PC-3 (cell line): ENCODE measurements around the gene RBM4B. TPM values are rescaled to one million over a fixed set of nuclear protein-coding genes. Genes with fewer than 3 reads are reported as not detected.

ENCODE experiments used
- ATAC-seq: fragments of 200-7000 bp; cut with Tn5 transposase; 2 replicates; pipeline ENCODE4 v1.9.1; 2020; ENCODE audit warnings: mild to moderate bottlenecking, moderate library complexity
- BruUV-seq: library from RNA; stranded (reverse); fragments of 400-500 nt; replicated peaks from 2 replicates; lab custom pipeline; 2021; lab: Mats Ljungman, UMichigan
- CTCF ChIA-PET: fragments of 300-600 bp; sonication (Branson Sonifier 250); formaldehyde crosslinking; loops from one replicate; lab custom pipeline; 2022; ENCODE audit warnings: antibody characterized with exemption; lab: Charles Lee
- POLR2A ChIA-PET: fragments of 300-600 bp; sonication (Branson Sonifier 250); formaldehyde crosslinking; loops from one replicate; lab custom pipeline; 2022; ENCODE audit warnings: antibody characterized with exemption; ENCODE audit not compliant: unreplicated experiment; lab: Charles Lee
- DNase-seq: peaks from one replicate; pipeline ENCODE4 v3.0.0-alpha.2; 2015
- H2AFZ ChIP-seq: fragments of 300-600 bp; sonication (generic); 2 replicates; pipeline ENCODE4 v1.6.0; 2016; ENCODE audit warnings: antibody characterized with exemption, low read length
- H3F3A ChIP-seq: fragments of 300-600 bp; sonication (generic); one replicate; pipeline ENCODE4 v1.6.0; 2017; ENCODE audit warnings: antibody characterized with exemption, low read length, control low read depth, mild to moderate bottlenecking; ENCODE audit not compliant: unreplicated experiment
- H3K27ac ChIP-seq: fragments of 300-600 bp; sonication (generic); 2 replicates; pipeline ENCODE4 v1.5.1; 2016; ENCODE audit warnings: mild to moderate bottlenecking, low read length
- H3K27me3 ChIP-seq: fragments of 300-600 bp; sonication (generic); 2 replicates; pipeline ENCODE4 v1.6.1; 2016; ENCODE audit warnings: low read length, mixed read lengths
- H3K36me3 ChIP-seq: fragments of 300-600 bp; sonication (generic); 2 replicates; pipeline ENCODE4 v1.6.1; 2016; ENCODE audit warnings: low read depth, mixed run types, low read length, mixed read lengths
- H3K4me1 ChIP-seq: fragments of 300-600 bp; sonication (generic); 2 replicates; pipeline ENCODE4 v1.5.1; 2016; ENCODE audit warnings: low read length; ENCODE audit not compliant: insufficient read depth
- H3K4me2 ChIP-seq: fragments of 300-600 bp; sonication (generic); 2 replicates; pipeline ENCODE4 v1.6.0; 2016; ENCODE audit warnings: low read length
- H3K4me3 ChIP-seq: fragments of 300-600 bp; sonication (generic); 2 replicates; pipeline ENCODE4 v1.5.1; 2016; ENCODE audit warnings: mild to moderate bottlenecking, low read length, mixed read lengths
- H3K79me2 ChIP-seq: fragments of 300-600 bp; sonication (generic); 2 replicates; pipeline ENCODE4 v1.6.1; 2017; ENCODE audit warnings: low read length, mixed read lengths
- H3K9ac ChIP-seq: fragments of 300-600 bp; sonication (generic); 2 replicates; pipeline ENCODE4 v1.6.0; 2016; ENCODE audit warnings: mild to moderate bottlenecking, low read length
- H3K9me2 ChIP-seq: fragments of 300-600 bp; sonication (generic); replicated peaks from 2 replicates; pipeline ENCODE4 v1.6.1; 2016; ENCODE audit warnings: mixed run types, low read length, mixed read lengths
- H3K9me3 ChIP-seq: fragments of 300-600 bp; sonication (generic); 2 replicates; pipeline ENCODE4 v1.6.1; 2016; ENCODE audit warnings: low read length, mixed read lengths
- H4K20me1 ChIP-seq: fragments of 300-600 bp; sonication (generic); 2 replicates; pipeline ENCODE4 v1.6.1; 2016; ENCODE audit warnings: low read length, mixed read lengths
- EZH2 ChIP-seq: fragments of 300-600 bp; sonication (generic); IDR thresholded peaks from one replicate; pipeline ENCODE4 v1.6.1; 2017; ENCODE audit warnings: antibody characterized with exemption, mild to moderate bottlenecking, low read length; ENCODE audit not compliant: unreplicated experiment
- EZH2phosphoT487 ChIP-seq: fragments of 300-600 bp; sonication (generic); IDR thresholded peaks from 2 replicates; pipeline ENCODE4 v1.6.1; 2018; ENCODE audit warnings: mild to moderate bottlenecking, antibody characterized with exemption, low read length, borderline replicate concordance
- intact Hi-C: fragments of 100-400 bp; cut with micrococcal nuclease; formaldehyde crosslinking; loops from 2 replicates; pipeline ENCODE4 v1.9.0; 2023
- total RNA-seq: library from RNA; depleted of rRNA; stranded (reverse); fragments of >200 nt; gene quantifications from 2 replicates; pipeline ENCODE4 v1.2.3, GENCODE V29; 2014
- TF ChIP-seq, protein P1 (sequence below): fragments of 300-600 bp; sonication (generic); conservative IDR thresholded peaks from 2 replicates; pipeline ENCODE4 v1.5.1; 2017; ENCODE audit warnings: antibody characterized with exemption, low read depth, mild to moderate bottlenecking, low read length

The RBM4B gene
- total RNA-seq, 1 experiment from 2014 or later: 40.2 TPM

DNA sequence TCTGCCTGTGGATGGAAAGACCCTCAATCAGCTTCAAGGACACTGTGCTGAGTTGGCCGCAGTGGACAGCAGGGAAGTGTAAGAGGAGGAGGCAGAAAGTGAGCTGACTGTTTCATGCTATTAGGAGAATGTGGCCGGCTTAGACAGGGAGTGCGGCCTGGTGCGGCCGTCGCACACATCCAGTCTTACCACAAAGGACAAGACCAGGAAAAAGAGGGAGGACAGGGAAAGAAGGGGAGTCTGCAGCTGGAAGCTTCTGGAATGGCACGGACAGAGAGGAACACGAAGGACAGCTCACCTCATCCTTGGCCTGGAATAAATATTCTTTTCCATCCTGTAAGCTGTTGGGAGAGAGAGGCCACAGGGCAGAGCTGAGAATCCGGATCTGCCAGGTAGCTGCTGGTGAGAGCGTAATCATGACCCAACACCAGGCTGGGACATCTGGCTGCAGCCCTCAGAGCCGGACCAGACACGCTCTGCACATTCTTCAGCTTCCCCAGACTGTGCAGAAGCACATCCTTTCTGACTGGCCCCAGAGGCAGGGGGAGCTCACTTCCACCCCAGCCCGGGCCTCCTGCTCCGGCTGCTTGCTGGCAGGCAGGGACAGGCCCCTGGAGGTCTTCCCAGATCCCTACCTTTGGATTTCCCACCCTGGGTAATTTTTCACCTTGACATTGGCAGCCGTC, 8.6 kb upstream of the RBM4B start:
- H3K9me3 ChIP-seq: no peaks in the 10 kb centered on the region
- DNase-seq (no peak), ATAC-seq (peak; percentile 8; the same call in 1 of the 2 replicates)
- CTCF ChIA-PET: no interaction called here
- H3K9ac ChIP-seq: no peak overlapping the region
- H4K20me1 ChIP-seq: no peaks in the 10 kb centered on the region
- H3K9me2 ChIP-seq: no peaks in the 10 kb centered on the region
- H3K4me3 ChIP-seq: no peak overlapping the region
- POLR2A ChIA-PET: interaction anchor here (0.6 kb wide), 1 partner anchor 1518 kb away, joined by 4 read pairs; no protein-coding TSS in a partner anchor
- H3K4me2 ChIP-seq: no peak overlapping the region
- no peaks in the 10 kb centered on the region for H3K27me3 ChIP-seq
- no peaks in the 10 kb centered on the region for H3K4me1 ChIP-seq
- H3K36me3 ChIP-seq: peaks cover 9% of the 10 kb centered on the region; the same call in 1 of the 2 replicates
- no peak overlapping the region for H3K27ac ChIP-seq
- no peak overlapping the region for H2AFZ ChIP-seq
- no peaks in the 10 kb centered on the region for H3K79me2 ChIP-seq
- intact Hi-C loops: no loop called here
- no TSS peak for BruUV-seq
- H3F3A ChIP-seq: no peaks in the 10 kb centered on the region
- TF ChIP-seq, protein P1, sequence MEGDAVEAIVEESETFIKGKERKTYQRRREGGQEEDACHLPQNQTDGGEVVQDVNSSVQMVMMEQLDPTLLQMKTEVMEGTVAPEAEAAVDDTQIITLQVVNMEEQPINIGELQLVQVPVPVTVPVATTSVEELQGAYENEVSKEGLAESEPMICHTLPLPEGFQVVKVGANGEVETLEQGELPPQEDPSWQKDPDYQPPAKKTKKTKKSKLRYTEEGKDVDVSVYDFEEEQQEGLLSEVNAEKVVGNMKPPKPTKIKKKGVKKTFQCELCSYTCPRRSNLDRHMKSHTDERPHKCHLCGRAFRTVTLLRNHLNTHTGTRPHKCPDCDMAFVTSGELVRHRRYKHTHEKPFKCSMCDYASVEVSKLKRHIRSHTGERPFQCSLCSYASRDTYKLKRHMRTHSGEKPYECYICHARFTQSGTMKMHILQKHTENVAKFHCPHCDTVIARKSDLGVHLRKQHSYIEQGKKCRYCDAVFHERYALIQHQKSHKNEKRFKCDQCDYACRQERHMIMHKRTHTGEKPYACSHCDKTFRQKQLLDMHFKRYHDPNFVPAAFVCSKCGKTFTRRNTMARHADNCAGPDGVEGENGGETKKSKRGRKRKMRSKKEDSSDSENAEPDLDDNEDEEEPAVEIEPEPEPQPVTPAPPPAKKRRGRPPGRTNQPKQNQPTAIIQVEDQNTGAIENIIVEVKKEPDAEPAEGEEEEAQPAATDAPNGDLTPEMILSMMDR: no peak
- no peak for TF ChIP-seq EZH2
- TF ChIP-seq EZH2phosphoT487: no peak

DNA sequence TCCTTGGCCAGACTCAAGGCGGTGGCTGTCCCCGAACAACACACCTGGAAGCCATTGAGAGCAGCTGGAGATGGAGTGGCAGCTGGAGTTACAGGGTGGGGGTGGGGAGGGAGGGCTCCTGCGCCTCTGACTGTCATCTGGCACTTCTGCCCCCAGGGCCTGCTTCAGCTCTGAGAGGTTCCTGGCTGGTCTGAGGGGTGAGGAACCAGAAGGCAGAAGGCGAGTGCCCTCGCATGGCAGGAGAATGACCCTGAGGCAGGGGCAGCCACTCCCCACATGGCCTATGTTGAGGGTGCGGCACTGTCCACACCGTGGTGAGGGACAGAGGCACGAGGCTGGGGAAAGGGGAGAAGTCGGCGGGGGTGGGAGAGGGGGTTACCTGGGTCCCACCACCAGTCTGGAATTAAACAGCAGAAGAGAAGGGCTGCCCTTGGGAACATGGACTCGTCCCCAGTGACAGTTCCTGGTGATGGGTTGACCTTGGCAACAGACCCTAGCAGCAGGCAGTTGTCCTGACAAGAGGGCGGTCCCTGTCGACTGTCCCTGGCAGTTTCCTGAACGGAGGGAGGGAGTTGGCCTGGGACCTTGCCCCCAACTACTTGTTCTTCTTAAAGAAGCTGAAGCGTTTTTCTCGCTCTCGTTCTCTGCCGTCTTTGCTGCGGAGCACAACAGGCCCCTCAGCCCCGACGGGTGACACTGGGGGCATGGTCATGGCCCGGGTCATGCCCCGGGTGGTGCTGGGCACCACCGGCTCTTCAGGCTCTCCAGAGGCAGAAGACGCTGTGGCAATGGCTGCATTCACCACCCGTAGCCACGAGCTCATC, 7.8 kb upstream of the RBM4B start:
- no peak overlapping the region for H3K4me3 ChIP-seq
- intact Hi-C loops: no loop called here
- no peaks in the 10 kb centered on the region for H4K20me1 ChIP-seq
- H2AFZ ChIP-seq: no peak overlapping the region
- no peak overlapping the region for H3K27ac ChIP-seq
- no TSS peak for BruUV-seq
- no peak for DNase-seq
- H3K9me2 ChIP-seq: no peaks in the 10 kb centered on the region
- no peaks in the 10 kb centered on the region for H3K9me3 ChIP-seq
- H3K27me3 ChIP-seq: no peaks in the 10 kb centered on the region
- H3K4me2 ChIP-seq: no peak overlapping the region
- ChIA-PET CTCF (no interaction called here), POLR2A (interaction anchor here (0.6 kb wide), 1 partner anchor 1518 kb away, joined by 4 read pairs; no protein-coding TSS in a partner anchor)
- no peak for TF ChIP-seq EZH2
- TF ChIP-seq, protein P1: no peak
- TF ChIP-seq EZH2phosphoT487: no peak
- H3K79me2 ChIP-seq: no peaks in the 10 kb centered on the region
- H3K9ac ChIP-seq: no peak overlapping the region
- H3K4me1 ChIP-seq: no peaks in the 10 kb centered on the region
- ATAC-seq: no peak
- peaks cover 8% of the 10 kb centered on the region; the same call in 1 of the 2 replicates for H3K36me3 ChIP-seq
- no peaks in the 10 kb centered on the region for H3F3A ChIP-seq
